SKM-1 treated with dmso at 0.1 percent for 144 hours (cell line): ENCODE results near the gene RHEB.
"Not testable (repeated sequence)": the region's sequence is repeated elsewhere in the genome, so short reads cannot be mapped to it uniquely, and the experiment has no call there.

Experiments
- DNase-seq: peaks from one replicate; lab custom pipeline; 2025; ENCODE audit not compliant: unreplicated experiment; lab: John Stamatoyannopoulos, UW

Gene RHEB

DNA sequence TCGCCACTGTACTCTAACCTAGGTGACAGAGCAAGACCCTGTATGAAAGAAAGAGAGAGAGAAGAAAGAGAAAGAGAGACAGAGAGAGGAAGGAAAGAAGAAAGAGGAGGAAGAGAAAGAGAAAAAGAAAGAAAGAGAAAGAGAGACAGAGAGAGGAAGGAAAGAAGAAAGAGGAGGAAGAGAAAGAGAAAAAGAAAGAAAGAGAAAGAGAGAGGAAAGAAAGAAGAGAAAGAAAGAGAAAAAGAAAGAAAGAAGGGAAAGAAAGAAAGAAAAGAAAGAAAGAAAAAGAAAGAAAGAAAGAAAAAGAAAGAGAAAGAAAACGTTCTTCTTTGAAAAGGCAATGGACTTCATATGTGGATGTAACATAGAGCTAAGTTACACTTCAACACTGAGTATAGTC is 16.5 kb upstream of the RHEB start:
- not testable (repeated sequence) for DNase-seq

DNA sequence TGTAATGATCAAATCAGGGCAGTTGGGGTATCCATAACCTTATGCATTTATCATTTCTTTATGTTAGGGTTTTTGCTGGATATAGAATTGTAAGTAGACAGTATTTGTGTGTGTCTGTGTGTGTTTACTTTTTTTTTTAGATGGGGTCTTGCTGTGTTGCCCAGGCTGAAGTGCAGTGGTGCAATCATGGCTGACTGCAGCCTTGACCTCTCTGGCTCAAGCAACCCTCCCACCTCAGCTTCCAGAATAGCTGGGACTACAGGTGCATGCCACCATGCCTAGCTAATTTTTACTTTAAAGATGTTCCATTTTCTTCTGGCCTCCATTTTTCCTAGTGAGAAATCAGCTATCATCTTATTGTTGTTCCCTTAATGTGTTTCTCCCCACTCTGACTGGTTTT is 10.1 kb upstream of the RHEB start:
- DNase-seq = no peak

DNA sequence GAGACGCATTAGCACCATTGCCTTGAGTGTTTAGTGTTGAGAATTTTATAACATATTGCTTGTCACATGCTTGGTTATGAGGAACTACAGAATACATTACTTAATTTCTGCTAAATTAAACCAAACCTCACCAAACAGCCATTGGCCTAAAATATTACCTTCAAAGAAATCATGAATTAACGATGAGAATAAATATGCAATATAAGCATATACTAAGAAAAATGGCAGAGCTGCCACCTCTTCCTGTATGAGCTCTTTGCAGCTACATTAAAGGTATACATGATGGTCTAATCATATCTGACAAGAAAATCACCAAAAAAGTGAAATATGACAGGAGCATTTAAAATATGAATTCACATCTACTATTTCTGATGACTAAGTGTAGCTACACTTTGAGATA is 5.2 kb upstream of the RHEB start:
- no peak for DNase-seq

DNA sequence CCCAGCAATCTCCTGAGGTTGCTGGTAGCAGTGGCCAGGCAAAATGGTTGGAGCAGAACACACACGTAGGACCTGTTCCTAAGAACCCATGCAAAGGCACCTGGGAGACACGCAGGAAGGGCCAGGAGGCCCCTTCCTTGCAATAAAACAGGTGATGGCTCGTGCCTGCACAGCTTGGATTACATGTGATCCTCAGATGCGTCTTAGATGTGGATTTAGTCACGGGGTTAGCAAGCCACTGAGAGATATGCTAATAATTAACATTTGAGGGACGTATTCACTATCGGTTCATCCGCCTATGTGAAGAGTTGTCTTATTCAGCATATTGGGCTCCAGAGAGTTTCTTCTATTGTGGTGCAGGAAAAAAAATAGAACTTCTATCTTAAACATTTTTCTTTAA is 4.6 kb upstream of the RHEB start:
- no peak for DNase-seq

DNA sequence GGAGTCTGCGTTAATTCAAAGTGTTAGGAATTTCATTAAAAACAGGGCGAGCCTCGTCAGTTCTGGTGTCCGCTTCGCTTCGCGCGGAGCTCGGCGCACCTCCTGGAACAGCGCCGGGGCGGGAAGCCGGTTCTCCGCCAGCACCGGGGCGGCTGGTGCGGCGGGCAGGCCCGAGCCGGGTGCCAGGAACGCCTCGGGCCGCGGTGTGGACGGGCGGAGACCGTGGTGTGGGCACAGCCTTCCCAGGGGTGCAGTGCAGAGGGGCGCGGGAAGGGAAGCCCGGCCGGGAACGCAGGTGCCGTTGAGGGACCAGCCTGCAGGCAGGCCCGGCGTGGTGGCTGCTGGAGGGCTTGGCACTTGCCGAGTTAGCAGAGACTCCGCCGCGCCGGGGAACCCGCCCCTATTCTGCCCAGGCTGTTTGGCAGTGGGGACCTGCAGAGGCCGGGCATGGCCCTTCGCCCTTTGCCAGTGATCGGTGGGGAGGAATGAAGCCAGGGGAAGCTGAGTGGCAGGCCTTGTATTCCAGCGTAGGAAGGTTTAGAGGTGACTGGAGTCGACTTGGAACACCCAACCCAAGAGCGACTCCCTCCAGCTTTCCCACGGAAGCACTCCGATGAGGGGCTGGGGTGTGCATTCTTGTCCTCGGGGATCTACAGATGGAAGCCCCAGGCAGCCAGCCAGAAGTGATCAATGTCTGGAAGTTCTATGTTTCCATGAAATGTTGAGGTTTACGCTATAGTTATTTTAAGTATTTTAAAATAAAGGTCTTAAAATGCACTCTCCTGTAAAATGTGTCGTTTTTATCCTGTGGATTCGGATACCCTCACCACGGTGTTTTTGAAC is 945 bp upstream of the RHEB start:
- DNase-seq = no peak

DNA sequence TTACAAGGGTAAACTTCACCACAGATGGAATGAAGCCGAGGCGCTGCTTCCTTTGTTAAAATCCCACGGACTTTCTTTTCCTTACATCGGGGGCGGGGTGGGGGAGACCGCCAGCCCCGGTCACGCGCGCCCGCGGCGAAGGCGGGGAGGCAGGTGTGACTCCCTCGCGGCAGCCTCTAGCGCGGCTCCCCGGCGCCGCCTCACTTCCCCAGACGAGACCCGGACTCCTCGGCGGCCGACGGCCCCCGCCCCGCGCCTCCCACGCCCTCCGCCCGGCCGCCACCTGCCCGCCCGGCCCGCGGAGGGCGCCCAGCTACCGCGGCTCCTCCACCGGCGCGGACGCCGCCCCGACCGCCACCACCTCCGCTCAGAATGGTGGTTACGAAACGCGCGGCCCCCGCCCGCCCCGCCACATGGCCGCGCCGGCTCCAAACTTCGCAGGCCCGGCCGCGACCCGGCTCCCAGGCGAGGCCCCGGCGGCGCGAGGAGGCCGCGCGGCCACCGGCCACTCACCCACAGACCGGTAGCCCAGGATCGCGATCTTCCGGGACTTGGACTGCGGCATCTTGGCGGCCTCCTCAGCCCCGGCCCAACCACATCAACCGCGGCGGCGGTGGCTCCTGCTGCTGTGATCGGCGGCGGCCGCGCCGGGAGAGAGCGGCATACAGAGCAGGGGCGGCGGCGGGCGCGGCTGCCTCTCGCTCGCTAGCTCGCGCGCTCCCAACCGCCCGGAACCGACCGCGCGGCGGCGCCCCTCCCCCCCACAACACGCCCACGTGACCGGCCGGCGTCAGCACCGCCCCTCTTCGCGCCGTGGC is 539 bp downstream of the RHEB start:
- not testable (repeated sequence) for DNase-seq

DNA sequence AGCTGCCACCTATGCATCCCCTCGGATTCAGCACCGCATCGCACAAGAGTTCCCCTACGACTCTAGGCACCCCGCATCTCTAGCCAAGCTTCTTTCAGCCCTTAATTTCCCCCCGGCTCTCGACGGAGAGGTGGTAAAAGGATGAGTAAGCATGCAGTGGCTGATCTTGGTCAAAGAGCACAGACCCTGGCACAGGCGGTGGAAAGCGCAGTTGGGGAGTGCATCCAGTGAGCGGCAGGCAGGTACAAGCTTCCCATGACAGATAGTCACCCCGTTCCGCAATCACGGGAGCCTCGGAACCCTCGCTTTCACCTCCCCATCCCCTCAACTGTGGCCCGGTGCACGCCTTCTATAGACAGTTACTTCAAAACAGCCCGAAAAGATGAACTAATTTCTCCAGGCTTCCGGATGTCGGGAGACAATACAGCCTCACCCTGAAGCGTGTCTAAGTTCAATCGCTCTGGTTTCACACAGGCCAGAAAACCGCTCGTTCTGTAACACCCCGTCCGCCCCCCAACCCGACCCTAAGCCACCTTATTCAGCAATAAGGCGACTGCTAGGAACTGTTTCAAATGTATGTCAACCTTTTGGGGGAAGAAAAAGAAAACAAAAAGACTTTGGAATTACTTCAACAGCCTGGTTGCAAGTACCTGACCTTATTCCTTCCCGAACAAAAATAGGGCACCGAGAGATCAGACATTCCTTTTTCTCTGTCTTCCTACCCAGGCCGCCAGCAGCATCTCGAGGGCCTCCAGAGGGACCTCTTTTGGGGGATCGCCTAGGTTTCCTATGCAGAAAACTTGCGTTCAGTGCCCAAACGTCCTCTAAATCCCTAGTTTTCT is 1.4 kb downstream of the RHEB start:
- DNase-seq = no peak

DNA sequence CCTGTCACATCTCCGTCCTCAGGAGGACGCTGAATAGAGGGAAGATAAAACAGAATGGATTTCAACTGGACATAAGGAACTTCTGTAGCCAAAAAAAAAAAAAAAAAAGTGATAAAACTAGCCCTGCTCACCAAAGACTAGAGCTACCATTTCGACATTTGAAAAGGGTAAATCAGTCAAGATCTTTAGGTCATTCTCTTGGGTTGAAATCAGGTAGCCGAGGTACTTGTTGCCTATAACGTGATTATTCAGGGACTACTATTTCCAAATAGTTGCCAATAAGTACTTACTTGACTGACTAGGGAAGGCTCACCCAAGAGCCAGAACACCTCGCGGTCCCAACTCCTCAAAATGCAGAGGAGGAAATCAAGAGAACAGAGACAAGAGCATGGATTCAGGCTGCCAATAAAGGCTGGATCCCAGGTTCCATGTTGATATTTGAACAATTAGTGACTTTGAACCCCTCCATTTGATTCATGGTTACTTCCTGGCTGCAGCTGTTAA is 2.0 kb downstream of the RHEB start:
- no peak for DNase-seq

DNA sequence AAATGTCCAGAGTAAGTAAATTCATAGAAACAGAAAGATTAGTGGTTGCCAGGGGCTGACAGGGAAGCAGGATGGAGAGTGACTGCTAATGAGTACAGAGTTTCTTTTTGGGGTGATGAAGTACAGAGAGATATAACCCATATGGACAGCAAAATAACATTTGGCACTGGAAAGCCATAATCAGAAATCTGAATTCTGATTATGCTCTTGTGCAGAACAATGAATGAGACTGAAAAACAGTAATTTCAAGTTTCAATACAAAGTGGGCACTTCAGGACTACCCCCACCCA is 4.5 kb downstream of the RHEB start:
- DNase-seq = no peak

DNA sequence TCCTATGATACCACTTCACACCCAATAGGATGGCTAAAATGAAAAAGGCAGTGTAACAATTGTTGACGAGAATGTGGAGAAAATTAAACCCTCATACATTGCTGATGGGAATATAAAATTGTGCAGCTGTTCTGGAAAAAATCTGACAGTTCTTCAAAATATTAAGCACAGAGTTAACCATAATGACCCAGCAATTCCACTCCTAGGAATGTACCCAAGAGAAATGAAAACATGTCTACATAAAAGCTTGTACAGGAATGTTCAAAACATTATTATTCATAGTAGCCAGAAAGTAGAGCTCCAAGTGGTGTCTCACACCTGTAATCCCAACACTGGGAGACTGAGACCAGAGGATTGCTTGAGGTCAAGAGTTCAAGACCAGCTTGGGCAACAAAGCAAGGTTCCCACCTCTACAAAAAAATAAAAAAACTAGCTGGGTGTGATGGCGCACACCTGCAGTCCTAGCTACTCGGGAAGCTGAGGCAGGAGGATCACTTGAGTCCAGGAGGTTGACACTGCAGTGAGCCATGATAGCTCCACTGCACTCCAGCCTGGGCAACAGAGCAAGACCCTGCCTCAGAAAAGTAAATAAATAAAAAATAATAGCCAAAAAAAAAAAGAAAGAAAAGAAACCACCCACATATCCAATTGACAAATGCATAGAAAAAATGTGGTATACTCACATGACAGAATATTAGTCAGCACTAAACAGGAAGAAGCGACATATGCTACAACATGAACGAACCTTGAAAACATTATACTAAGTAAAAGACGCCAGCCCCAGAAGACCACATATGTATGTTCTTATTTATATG is 5.0 kb downstream of the RHEB start:
- no peak for DNase-seq

DNA sequence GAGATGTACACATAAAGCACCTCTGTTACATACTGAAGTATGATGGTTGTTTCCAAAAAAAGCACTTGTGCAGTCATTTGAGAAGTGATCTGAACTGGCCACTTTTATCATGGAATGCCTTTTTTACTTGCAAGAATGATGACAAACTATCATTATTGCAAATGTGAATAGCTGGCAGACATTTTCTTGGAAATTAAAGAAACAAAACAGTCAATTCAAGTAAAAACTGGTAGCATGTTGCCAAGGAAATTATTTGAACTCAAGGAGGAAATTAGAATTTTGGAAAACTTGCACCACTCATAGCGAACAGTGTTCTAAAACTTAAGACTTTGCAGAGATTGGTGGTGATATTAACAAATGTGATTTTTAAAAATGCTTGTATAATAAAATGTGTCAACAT is 6.6 kb downstream of the RHEB start:
- no peak for DNase-seq

DNA sequence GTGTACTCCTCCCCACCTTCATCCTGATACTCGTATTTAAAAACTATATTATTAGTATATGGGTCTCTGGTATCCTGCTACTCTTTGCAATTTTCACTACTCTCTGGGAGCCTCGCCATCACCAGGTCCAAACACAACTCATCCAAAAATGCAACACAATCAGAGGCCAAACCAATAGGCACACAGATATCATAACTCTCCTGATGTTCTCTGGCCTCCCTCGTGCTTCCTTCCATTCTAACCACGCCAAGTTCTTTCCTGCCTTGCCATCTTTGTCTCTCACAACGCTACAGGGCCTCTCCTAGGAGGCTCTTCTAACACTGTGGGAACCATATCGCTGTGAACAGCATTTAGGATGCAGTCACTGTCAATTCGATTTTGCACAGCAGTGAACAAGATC is 7.3 kb downstream of the RHEB start:
- no peak for DNase-seq

DNA sequence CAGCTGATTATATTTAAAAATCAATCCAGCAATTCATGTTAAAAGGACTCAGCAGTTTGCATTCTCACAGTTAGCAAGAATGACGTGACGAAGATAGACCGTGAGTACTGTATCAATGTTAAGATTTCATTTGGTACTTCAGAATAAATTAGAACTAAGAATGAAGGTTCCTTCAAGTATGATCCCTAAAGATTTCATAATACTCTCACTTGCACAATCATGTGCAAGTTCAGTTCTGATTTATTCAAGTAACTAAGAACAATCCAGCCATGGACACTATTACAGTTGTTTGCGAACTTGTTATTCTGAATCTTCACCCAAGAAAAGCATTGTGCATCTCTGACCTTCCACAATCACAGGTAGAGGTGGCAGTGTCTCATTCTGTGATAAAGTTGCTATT is 7.7 kb downstream of the RHEB start:
- no peak for DNase-seq

DNA sequence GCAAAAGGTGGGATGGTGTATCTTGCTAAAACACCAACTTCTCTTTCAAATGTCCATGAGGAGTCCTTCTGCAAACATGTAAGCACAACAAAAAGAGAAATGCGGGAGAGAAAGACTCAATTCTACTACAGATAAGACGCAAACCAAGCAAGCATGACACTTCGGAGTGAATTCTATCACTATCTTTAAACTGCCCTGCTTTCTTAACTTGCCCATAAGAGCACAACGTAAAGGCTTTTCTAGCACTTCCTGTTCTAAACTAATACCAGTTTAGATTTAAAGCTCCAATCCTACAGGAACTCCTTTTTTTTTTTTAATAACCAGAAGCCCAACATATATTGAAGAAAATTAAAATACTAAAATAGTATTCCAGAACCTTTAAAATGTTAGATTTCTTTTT is 8.4 kb downstream of the RHEB start:
- DNase-seq = no peak

DNA sequence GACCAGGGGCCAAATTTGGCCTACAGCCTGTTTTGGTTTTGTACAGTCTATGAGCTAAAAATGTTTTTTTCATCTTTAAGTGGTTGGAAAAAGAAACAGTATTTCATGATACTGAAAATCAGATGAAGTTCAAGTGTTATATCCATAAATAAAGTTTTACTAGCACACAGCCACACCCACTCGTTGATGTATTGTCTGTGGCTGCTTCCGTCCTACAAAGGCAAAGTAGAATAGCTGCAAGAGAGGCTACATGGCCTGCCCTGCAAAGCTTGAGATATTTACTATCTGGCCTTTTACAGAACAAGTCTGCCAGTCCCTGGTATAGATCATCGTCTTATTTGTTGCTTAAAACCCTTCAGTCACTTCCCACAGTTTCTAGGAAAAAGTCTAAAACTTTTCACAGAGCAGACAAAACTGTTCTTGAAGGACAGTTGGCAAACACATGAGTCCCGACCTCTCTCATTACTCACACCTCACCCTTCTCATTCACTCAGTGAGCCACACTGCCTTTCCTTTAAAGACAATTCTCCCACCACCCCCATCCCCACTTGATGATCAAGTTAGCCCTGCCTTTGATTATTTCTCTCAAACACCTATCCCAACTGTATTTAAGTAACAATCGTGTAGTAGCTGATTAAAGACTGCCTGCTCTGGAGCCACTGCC is 9.9 kb downstream of the RHEB start:
- no peak for DNase-seq

DNA sequence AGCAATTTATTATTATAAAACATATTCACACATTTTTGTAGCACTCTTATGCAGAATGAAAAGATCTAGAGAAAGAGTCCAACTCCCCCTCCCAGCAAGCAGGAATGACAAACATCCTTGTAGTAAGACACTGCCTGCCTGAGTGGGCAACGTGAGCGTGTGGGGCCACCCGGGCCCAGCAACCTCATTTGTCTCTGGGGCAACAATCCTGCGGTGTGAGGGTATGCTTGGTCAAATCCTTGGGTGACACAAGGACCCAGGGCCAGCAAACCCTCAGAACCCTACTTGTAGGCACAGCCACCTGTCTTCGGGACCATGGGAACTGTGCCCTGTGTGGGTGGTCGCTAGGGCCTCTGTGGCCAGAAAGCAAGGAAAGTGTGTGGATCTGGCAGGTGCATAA is 10.7 kb downstream of the RHEB start:
- no peak for DNase-seq

DNA sequence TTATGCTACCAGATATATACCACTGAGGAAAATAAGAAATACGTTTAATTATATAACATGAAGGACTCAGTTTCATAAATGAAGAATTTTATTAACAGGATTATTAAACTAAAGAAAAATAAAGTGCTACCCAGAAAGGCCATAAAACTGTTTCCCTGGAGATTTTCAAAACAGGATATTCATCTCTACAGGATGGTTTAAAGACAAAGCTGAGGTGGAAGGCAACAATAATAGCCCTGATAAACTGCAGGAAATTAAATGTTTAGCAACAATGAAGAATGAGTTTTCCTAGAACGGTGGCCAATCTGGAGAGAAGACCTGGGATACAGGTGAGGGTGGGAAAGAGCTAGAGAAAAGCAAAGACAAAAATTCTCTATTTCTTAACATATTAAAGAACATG is 11.9 kb downstream of the RHEB start:
- DNase-seq = no peak

DNA sequence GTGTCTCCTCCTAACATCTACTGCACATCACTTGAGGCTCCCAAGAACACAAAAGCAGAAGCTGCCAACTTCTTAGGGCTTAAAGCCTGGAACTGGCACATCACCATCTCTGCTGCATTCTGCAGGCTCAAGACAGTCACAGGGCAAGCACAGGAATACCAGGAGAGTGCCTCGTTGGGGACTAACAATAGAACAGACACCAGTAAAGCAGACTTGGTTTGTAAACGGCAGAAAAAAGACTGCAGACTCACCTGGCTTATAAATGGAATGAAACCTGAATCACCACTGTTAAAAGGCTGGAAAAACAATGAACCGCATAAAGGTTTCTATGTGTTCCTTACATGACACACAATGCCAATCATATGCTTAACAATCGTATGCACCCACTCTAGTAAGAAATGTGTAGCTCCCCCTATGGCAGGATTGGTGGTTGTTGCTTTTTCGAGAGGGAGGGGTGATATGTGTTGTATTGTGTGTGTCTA is 12.8 kb downstream of the RHEB start:
- no peak for DNase-seq

DNA sequence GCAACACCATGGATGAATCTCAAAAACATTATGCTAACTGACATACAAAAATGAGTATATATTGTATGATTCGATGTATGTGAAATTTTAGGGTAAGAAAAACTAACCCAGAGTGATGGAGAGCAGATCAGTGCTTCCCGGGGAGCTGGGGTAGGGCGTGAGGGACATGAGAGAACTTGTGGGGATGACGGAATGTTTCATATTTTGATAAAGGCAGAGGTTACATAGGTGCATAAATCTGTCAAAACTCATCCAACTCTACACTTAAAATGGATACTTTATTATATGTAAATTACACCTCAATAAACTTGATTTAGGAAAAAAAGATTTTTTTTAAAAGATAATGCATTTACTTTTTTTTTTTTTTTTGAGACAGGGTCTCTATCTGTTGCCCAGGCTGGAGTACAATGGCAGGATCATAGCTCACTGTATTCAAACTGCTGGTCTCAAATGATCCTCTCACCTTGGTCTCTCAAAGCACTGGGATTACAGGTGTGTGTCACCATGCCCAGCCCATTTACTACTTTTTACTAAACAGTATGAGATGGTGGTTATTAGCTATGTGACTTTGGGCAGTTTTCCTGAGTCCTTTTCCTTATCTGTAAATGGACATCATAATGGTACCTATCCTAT is 13.7 kb downstream of the RHEB start:
- no peak for DNase-seq

DNA sequence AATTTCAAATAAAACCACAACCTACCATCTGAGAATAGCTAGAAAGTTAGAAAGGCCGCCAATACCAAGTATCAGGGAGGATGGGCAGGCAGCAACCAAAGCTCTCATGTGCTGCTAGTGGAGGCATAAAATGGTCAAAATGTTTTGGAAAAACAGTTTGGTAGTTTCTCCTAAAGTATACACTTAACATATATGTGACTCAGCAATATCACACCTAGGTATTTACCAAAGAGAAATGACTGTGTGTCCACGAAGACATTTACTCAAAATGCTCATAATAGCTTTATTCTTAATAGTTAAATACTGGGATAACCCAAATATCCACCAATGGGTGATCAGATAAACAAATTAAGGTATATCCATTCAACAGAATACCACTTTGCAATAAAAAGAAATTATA is 14.3 kb downstream of the RHEB start:
- DNase-seq = no peak
